ENCODE measurements around the gene TNP2.

DNA sequence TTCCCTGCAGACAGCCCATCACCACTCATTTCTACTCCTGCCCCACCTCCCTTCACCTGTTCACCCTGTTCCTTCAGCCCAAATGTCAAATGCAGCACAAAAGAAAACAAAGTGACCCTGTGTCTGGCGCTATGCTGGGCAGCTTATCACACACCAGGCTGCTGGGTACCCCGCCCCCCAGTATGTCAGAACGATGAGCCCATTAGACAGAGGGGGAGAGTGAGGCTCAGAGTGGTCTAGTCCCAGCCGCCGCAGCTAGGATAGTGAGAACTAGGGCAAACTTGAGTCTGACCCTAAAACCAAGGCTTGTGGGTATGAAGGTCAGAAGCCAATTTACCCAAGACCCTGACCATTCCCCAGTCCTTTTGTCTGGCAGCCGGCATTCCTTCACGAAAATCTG lies 4.0 kb downstream of the TNP2 start:
- TF ChIP-seq POLR2A (IDR thresholded peaks at IDR 0.05) = no peak
- TF ChIP-seq, protein P1, sequence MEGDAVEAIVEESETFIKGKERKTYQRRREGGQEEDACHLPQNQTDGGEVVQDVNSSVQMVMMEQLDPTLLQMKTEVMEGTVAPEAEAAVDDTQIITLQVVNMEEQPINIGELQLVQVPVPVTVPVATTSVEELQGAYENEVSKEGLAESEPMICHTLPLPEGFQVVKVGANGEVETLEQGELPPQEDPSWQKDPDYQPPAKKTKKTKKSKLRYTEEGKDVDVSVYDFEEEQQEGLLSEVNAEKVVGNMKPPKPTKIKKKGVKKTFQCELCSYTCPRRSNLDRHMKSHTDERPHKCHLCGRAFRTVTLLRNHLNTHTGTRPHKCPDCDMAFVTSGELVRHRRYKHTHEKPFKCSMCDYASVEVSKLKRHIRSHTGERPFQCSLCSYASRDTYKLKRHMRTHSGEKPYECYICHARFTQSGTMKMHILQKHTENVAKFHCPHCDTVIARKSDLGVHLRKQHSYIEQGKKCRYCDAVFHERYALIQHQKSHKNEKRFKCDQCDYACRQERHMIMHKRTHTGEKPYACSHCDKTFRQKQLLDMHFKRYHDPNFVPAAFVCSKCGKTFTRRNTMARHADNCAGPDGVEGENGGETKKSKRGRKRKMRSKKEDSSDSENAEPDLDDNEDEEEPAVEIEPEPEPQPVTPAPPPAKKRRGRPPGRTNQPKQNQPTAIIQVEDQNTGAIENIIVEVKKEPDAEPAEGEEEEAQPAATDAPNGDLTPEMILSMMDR (IDR thresholded peaks at IDR 0.05) = no peak
